Activated T-cell treated with anti-CD3 and anti-CD28 coated beads, Interleukin-2, amount 50 U/mL, for 72 hours (primary cell): ENCODE measurements around the gene ELN. TPM values are rescaled to one million over a fixed set of nuclear protein-coding genes. Genes with fewer than 3 reads are reported as not detected.
A peak's percentile ranks its signal among the peaks of the same experiment; 100 is the strongest.

ENCODE experiments used
- ATAC-seq, 2 donors: fragments of 150-1000 bp; cut with Tn5 transposase; replicated peaks in 1 of 2; 2 replicates each; pipeline ENCODE4 v1.10.0; 2021; ENCODE audit warnings: moderate library complexity in 2 of 2, mild to moderate bottlenecking in 1 of 2
- DNase-seq, 2 donors: peaks; one replicate each; pipeline ENCODE4 v3.0.0; 2021 to 2022; ENCODE audit warnings: mixed read lengths in 1 of 2
- H3K27ac Mint-ChIP-seq: one replicate; pipeline ENCODE4 v1.8.0; 2022; ENCODE audit warnings: mild to moderate bottlenecking, moderate library complexity, mixed read lengths
- H3K27me3 Mint-ChIP-seq: one replicate; pipeline ENCODE4 v1.8.0; 2022; ENCODE audit warnings: low read depth, mixed read lengths
- H3K36me3 Mint-ChIP-seq, 2 donors: one replicate each; pipeline ENCODE4 v1.8.0; 2022; ENCODE audit warnings: mixed read lengths in 2 of 2, mild to moderate bottlenecking in 1 of 2; ENCODE audit not compliant: insufficient read depth in 2 of 2
- H3K4me1 Mint-ChIP-seq: one replicate; pipeline ENCODE4 v1.8.0; 2022; ENCODE audit warnings: low read depth, mixed read lengths
- H3K4me3 Mint-ChIP-seq, 2 donors: one replicate each; pipeline ENCODE4 v1.8.0; 2022; ENCODE audit warnings: mild to moderate bottlenecking in 2 of 2, mixed read lengths in 2 of 2, moderate library complexity in 2 of 2
- H3K9me3 Mint-ChIP-seq, 2 donors: one replicate each; pipeline ENCODE4 v1.8.0; 2022; ENCODE audit warnings: mixed read lengths in 2 of 2
- total RNA-seq, 2 donors: library from RNA; stranded (reverse); gene quantifications; one replicate each; pipeline ENCODE4 v1.2.3, GENCODE V29; 2022

Gene ELN
- total RNA-seq, 2 donors from 2014 or later = not detected

DNA sequence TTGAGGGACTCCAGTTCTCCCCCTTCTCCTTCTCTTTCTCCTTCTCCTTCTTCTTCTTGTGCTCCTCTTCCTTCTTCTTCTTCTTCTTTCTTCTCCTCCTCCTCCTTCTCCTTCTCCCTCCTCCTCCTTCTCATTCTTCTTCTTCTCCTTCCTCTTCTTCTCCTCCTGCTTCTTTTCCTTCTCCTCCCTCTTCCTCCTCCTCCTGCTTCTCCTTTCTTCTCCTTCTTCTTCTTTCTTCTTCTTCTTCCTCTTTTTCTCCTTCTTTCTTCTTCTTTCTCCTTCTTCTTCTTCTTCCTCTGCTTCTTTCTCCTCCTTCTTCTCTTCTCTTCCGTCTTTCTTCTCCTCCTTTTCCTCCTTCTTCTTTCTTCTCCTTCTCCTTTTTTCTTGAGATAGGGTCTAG, 30.0 kb downstream of the ELN start:
- H3K9me3 Mint-ChIP-seq = no peaks in the 10 kb centered on the region
- H3K4me1 Mint-ChIP-seq = no peaks in the 10 kb centered on the region
- no peak overlapping the region for H3K27ac Mint-ChIP-seq
- no peaks in the 10 kb centered on the region for H3K36me3 Mint-ChIP-seq
- H3K27me3 Mint-ChIP-seq = peaks cover 16% of the 10 kb centered on the region
- ATAC-seq (no peak), DNase-seq (no peak)
- no peak overlapping the region for H3K4me3 Mint-ChIP-seq

DNA sequence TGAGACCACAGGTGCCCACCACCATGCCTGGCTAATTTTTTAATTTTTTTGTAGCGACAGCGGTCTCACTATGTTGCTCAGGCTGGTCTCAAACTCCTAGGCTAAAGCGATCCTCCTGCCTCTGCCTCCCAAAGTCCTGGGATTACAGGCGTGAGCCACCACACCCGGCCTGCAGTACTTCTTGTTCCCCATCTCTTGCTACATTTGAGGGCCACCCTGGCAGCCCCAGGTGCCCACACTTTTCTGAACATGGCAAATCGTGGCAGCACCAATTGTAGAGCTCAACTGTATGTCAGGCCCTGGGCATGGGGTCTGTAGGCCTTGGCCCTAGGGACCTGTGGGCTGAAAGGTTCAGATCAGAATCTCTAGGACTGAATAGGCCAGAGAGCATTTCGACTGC, 30.5 kb downstream of the ELN start:
- Mint-ChIP-seq H3K4me1 (no peaks in the 10 kb centered on the region), H3K9me3 (no peaks in the 10 kb centered on the region), H3K36me3 (no peaks in the 10 kb centered on the region), H3K27me3 (peaks cover 16% of the 10 kb centered on the region), H3K27ac (no peak overlapping the region), H3K4me3 (no peak overlapping the region)
- ATAC-seq (no peak), DNase-seq (no peak)

DNA sequence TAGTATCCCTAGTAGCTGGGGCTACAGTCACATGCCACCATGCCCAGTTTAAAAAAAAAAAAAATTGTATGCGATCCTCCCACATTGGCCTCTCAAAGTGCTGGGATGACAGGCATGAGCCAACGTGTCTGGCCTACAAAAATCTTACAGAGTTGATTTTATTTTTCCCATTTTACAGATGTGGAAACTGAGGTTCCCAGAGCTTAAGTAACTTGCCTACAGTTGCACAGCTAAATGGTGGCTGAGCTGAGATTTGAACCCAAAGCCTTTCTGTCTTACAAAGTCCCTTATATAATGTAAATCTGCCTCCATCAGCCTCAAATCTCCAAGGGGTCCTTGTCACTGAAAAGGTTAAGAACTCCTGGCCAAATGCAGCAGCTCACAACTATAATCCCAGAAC, 31.1 kb downstream of the ELN start:
- ATAC-seq = no peak
- no peak overlapping the region for H3K27ac Mint-ChIP-seq
- H3K36me3 Mint-ChIP-seq = no peaks in the 10 kb centered on the region
- H3K4me1 Mint-ChIP-seq = no peaks in the 10 kb centered on the region
- no peaks in the 10 kb centered on the region for H3K9me3 Mint-ChIP-seq
- H3K4me3 Mint-ChIP-seq = no peak overlapping the region
- peaks cover 10% of the 10 kb centered on the region for H3K27me3 Mint-ChIP-seq
- DNase-seq = no peak

DNA sequence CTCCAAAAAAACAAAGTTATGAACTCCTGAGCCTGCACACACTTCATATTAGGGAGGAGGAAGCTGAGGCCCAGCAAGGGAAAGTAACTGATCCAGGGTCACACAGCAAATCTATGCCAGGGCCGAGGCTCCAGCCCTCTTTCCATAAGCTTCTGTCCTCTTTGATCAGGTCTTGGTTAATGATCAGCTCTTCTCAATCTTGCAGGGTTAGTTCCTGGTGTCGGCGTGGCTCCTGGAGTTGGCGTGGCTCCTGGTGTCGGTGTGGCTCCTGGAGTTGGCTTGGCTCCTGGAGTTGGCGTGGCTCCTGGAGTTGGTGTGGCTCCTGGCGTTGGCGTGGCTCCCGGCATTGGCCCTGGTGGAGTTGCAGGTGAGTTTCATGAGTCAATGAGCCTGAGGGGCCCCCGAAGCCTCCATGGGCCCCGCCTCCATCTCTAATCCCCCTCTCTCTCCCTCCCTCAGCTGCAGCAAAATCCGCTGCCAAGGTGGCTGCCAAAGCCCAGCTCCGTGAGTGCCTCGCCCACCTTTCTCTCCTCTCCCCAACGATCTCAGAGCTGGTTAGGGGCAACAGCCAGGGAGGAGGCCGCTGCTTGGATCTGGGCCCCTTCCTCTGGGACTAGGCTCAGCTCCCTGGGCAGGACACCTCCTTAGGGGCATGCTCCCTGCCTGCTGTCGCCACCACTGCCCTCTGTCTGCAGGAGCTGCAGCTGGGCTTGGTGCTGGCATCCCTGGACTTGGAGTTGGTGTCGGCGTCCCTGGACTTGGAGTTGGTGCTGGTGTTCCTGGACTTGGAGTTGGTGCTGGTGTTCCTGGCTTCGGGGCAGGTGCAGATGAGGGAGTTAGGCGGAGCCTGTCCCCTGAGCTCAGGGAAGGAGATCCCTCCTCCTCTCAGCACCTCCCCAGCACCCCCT, 32.0 kb downstream of the ELN start:
- H3K4me3 Mint-ChIP-seq = no peak overlapping the region
- ATAC-seq (no peak), DNase-seq (no peak)
- H3K27ac Mint-ChIP-seq = no peak overlapping the region
- no peaks in the 10 kb centered on the region for H3K9me3 Mint-ChIP-seq
- H3K27me3 Mint-ChIP-seq = peaks cover 9% of the 10 kb centered on the region
- no peaks in the 10 kb centered on the region for H3K36me3 Mint-ChIP-seq
- H3K4me1 Mint-ChIP-seq = no peaks in the 10 kb centered on the region

DNA sequence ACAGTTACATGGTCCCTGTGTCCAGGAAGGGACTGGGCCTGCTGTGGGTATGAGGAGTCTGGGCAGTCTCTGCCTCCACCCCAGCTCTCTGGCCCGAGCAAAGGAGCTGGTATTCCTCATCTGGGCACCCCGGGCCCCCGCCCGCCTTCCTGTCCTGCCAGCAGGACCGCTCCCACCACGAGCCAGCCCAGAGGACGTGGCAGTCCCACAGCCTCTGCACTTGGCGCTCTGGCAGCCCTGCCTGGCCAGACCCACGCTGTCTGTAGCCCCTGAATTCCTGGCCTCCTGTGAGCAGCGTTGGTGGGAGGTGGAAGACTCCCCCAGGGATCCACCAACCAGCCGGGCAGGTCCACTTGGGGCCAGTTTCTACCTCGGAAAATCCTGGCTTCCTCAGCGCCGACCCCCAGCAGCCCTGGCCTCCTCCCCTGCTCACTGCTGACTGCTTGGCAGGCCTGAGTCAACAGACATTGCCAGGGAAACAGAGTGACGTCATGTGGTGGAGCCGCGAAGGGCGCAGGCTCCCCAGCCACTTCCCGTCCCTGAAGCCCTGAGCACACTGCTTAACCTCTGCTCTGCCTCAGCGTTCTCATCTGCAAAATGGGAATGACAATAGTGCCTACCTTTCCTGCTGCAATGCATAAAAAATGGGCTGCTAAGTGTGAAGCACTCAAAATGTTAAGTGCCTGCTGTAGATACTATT, 34.0 kb downstream of the ELN start:
- Mint-ChIP-seq H3K9me3 (no peaks in the 10 kb centered on the region), H3K27me3 (peaks cover 9% of the 10 kb centered on the region), H3K4me3 (peak overlapping the region in 1 of 2 donors; percentile 49), H3K4me1 (no peaks in the 10 kb centered on the region), H3K36me3 (no peaks in the 10 kb centered on the region), H3K27ac (peak overlapping the region; percentile 59)
- ATAC-seq = peak; percentile 76 to 98
- DNase-seq = peak; percentile 23 to 69

DNA sequence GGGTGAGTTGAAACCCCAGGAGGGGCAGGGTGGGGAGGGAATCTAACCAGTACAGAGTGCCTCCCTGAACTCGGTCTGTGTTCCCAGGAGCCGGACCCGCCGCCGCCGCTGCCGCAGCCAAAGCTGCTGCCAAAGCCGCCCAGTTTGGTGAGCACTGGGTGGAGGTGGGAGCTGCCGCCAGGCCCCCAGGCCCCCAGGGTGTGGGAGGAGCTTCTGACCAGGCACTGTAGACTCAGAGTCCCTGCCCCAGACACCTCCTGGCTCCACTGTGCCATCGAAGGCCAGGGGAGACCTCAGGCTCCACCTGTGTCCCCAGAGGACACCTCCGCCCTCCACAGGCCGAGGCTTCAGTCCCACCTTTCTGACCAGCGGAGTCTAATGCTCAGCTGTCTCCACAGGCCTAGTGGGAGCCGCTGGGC, 35.3 kb downstream of the ELN start:
- H3K9me3 Mint-ChIP-seq = no peaks in the 10 kb centered on the region
- peaks cover 2% of the 10 kb centered on the region for H3K27me3 Mint-ChIP-seq
- no peak for ATAC-seq
- no peaks in the 10 kb centered on the region for H3K36me3 Mint-ChIP-seq
- H3K4me3 Mint-ChIP-seq = no peak overlapping the region
- H3K27ac Mint-ChIP-seq = no peak overlapping the region
- no peak for DNase-seq
- no peaks in the 10 kb centered on the region for H3K4me1 Mint-ChIP-seq

DNA sequence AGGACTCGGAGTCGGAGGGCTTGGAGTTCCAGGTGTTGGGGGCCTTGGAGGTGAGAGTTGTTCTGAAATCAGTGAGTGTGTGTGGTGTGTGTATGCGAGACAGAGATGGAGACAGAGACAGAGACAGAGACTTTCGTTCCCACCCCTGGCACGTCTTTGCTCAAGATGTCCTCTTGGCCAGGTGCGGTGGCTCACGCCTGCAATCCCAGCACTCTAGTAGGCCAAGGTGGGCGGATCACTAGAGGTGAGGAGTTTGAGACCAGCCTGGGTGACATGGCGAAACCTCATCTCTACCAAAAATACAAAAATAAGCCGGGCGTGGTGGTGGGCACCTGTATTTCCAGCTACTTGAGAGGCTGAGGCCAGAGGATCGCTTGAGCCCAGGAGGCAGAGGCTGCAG, 35.7 kb downstream of the ELN start:
- Mint-ChIP-seq H3K27me3 (no peaks in the 10 kb centered on the region), H3K4me3 (no peak overlapping the region), H3K9me3 (no peaks in the 10 kb centered on the region), H3K4me1 (no peaks in the 10 kb centered on the region), H3K36me3 (no peaks in the 10 kb centered on the region), H3K27ac (no peak overlapping the region)
- no peak for DNase-seq
- ATAC-seq = no peak

DNA sequence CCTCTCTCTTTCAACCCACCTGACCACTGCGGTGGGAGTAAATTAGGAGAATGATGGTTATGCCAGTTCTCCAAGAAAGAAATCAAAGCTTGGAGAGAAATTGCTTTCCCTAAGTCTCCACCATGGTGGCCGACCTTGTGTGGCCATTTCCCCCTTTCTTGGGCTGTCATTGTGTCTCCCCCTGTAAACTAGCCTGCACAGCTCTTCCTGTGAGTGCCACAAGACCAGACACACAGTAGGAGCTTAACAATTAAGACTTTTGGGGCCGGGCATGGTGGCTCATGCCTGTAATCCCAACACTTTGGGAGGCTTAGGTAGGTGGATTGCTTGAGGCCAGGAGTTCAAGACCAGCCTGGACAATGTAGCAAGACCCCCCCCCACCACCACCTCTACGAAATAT, 36.7 kb downstream of the ELN start:
- H3K9me3 Mint-ChIP-seq = no peaks in the 10 kb centered on the region
- no peak overlapping the region for H3K4me3 Mint-ChIP-seq
- no peaks in the 10 kb centered on the region for H3K27me3 Mint-ChIP-seq
- DNase-seq (no peak), ATAC-seq (no peak)
- H3K27ac Mint-ChIP-seq = no peak overlapping the region
- H3K36me3 Mint-ChIP-seq = no peaks in the 10 kb centered on the region
- no peaks in the 10 kb centered on the region for H3K4me1 Mint-ChIP-seq

DNA sequence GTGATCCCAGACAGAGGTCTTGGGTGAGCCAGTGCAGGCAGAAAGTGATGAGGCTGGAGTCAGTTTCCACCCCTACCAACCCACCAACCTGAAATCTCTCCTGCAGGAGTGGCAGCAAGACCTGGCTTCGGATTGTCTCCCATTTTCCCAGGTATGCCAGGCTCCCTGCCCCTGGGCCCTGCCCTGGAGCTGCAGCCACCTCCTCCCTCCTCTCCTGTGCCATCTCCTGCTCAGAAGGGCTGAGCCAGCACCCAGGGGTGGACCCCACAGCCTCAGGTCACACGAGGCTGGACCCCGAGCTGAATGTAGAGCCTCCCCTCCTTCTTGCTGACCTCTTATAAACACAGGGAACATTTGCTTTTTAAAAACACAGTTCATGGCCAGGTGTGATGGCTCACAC, 38.7 kb downstream of the ELN start:
- Mint-ChIP-seq H3K27ac (no peak overlapping the region), H3K9me3 (no peaks in the 10 kb centered on the region), H3K4me3 (no peak overlapping the region), H3K4me1 (no peaks in the 10 kb centered on the region), H3K36me3 (no peaks in the 10 kb centered on the region), H3K27me3 (no peaks in the 10 kb centered on the region)
- DNase-seq = no peak
- no peak for ATAC-seq

DNA sequence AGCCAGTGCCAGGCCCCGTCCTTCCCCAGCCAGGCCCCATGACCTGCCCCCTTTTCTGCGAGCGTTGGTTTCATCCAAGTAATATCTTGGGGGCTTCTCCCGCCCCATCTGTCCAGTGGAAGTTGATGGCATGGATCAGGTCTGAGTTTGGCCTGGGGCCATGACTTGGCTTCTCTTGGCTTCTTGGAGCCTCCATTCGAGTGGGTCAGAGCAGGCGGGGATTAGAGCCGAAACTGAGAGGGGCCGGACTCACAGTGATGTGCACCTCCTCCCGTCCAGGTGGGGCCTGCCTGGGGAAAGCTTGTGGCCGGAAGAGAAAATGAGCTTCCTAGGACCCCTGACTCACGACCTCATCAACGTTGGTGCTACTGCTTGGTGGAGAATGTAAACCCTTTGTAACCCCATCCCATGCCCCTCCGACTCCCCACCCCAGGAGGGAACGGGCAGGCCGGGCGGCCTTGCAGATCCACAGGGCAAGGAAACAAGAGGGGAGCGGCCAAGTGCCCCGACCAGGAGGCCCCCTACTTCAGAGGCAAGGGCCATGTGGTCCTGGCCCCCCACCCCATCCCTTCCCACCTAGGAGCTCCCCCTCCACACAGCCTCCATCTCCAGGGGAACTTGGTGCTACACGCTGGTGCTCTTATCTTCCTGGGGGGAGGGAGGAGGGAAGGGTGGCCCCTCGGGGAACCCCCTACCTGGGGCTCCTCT, 40.6 kb downstream of the ELN start:
- Mint-ChIP-seq H3K4me1 (no peaks in the 10 kb centered on the region), H3K27me3 (no peaks in the 10 kb centered on the region), H3K9me3 (no peaks in the 10 kb centered on the region), H3K4me3 (no peak overlapping the region), H3K36me3 (no peaks in the 10 kb centered on the region), H3K27ac (no peak overlapping the region)
- DNase-seq (no peak), ATAC-seq (no peak)

DNA sequence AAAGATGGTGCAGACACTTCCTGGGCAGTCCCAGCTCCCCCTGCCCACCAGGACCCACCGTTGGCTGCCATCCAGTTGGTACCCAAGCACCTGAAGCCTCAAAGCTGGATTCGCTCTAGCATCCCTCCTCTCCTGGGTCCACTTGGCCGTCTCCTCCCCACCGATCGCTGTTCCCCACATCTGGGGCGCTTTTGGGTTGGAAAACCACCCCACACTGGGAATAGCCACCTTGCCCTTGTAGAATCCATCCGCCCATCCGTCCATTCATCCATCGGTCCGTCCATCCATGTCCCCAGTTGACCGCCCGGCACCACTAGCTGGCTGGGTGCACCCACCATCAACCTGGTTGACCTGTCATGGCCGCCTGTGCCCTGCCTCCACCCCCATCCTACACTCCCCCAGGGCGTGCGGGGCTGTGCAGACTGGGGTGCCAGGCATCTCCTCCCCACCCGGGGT, 41.1 kb downstream of the ELN start:
- Mint-ChIP-seq H3K27me3 (no peaks in the 10 kb centered on the region), H3K9me3 (no peaks in the 10 kb centered on the region), H3K4me1 (no peaks in the 10 kb centered on the region), H3K36me3 (no peaks in the 10 kb centered on the region), H3K27ac (no peak overlapping the region), H3K4me3 (no peak overlapping the region)
- DNase-seq (no peak), ATAC-seq (no peak)

DNA sequence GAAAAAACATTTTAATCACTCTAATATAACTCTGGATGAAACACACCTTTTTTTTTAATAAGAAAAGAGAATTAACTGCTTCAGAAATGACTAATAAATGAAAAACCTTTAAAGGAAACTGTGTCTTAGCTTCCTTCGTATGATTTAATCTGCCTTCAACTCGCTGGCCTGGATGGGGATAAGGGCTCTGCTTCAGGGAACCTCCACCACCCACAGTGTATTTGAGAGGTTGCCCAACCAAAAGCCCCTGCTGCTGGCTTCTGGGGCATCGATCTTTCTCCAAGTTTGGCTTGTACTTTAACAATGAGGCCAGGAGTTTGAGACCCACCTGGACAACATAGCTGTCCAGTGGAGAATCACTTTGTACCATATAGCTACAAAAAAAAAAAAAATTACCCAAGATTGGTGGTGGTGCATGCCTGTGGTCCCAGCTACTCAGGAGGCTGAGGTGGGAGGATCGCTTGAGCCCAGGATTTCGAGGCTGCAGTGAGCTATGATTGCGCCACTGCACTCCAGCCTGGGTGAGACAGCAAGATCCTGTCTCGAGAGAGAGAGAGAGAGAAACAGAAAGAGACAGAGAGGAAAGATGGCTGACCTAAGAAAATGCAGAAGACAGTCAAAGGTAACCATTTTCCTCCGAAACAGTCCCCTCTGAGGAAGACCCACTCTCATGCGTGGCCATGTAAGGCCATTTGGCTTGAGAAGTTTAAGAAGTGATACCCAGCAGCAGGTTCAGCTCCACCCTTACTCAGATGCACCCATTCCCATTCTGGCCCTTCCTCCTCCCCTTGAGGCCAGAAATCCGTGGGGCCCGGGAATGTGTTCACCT, 42.0 kb downstream of the ELN start:
- no peaks in the 10 kb centered on the region for H3K4me1 Mint-ChIP-seq
- no peaks in the 10 kb centered on the region for H3K27me3 Mint-ChIP-seq
- peak overlapping the region; percentile 42 for H3K27ac Mint-ChIP-seq
- H3K9me3 Mint-ChIP-seq = no peaks in the 10 kb centered on the region
- no peak overlapping the region for H3K4me3 Mint-ChIP-seq
- DNase-seq = no peak
- H3K36me3 Mint-ChIP-seq = no peaks in the 10 kb centered on the region
- ATAC-seq = no peak

DNA sequence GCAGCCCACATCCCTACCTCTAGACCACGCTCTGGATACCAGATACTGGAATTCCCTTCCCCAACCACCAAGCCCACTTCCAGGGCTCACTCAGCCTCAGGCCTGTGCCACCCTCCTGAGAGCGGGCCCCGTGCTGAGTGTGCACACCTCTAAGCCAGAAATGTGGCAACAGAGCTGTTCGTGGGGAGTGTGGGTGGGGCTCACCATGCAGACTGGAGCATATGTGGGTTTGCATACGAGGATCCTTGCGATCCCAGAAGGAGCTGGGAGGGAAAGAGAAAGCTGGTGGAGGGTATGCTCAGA, 42.6 kb downstream of the ELN start:
- Mint-ChIP-seq H3K36me3 (no peaks in the 10 kb centered on the region), H3K9me3 (no peaks in the 10 kb centered on the region), H3K27ac (no peak overlapping the region), H3K27me3 (no peaks in the 10 kb centered on the region), H3K4me3 (no peak overlapping the region), H3K4me1 (no peaks in the 10 kb centered on the region)
- DNase-seq = no peak
- no peak for ATAC-seq
